Activated CD4-positive, alpha-beta T cell treated with anti-CD3 and anti-CD28 coated beads, Interleukin-10, Interleukin-2, amounts not matched to agents 100 ng/mL and 50 ng/mL, durations not matched to agents 16 hours and 8 hours (primary cell): ENCODE results near the gene FAH.
"Not testable (repeated sequence)": the region's sequence is repeated elsewhere in the genome, so short reads cannot be mapped to it uniquely, and the experiment has no call there.

Source experiments
- DNase-seq: peaks from one replicate; pipeline ENCODE4 v3.0.0-alpha.2; 2020

The FAH gene

GRCh38 chr15:80152896-80153876, at the start of gene FAH:
Gene FAH (plus strand): TSS chr15:80152999. CDS start chr15:80153055, 56 bp downstream.
- peak; percentile 71 for DNase-seq

- no peak for DNase-seq
These were observed 47.6 kb upstream of the FAH start for GRCh38 chr15:80105193-80105592.

- peak; percentile 46 for DNase-seq
These were observed 47.2 kb upstream of the FAH start for GRCh38 chr15:80105595-80105994.

GRCh38 chr15:80106051-80106450, 46.7 kb upstream of the FAH start:
- DNase-seq = no peak

GRCh38 chr15:80107204-80107603, 45.6 kb upstream of the FAH start:
- no peak for DNase-seq

- no peak for DNase-seq
These were observed 45.0 kb upstream of the FAH start for GRCh38 chr15:80107774-80108173.

GRCh38 chr15:80109388-80109787, 43.4 kb upstream of the FAH start:
- no peak for DNase-seq

GRCh38 chr15:80110920-80111319, 41.9 kb upstream of the FAH start:
- DNase-seq = no peak

- no peak for DNase-seq
These were observed 38.7 kb upstream of the FAH start for GRCh38 chr15:80114114-80114513.

- DNase-seq = no peak
These were observed 37.8 kb upstream of the FAH start for GRCh38 chr15:80115021-80115420.

- DNase-seq = no peak
These were observed 33.8 kb upstream of the FAH start for GRCh38 chr15:80118956-80119355.

- DNase-seq = no peak
These were observed 32.2 kb upstream of the FAH start for GRCh38 chr15:80120636-80121035.

GRCh38 chr15:80121546-80121945, 31.3 kb upstream of the FAH start:
- no peak for DNase-seq

GRCh38 chr15:80123034-80123433, 29.8 kb upstream of the FAH start:
- no peak for DNase-seq

- DNase-seq = not testable (repeated sequence)
These were observed 25.5 kb upstream of the FAH start for GRCh38 chr15:80127253-80127652.

GRCh38 chr15:80127911-80128310, 24.9 kb upstream of the FAH start:
- no peak for DNase-seq

- DNase-seq = no peak
These were observed 20.4 kb upstream of the FAH start for GRCh38 chr15:80132382-80132781.

GRCh38 chr15:80136854-80137253, 15.9 kb upstream of the FAH start:
- DNase-seq = no peak

- no peak for DNase-seq
These were observed 13.8 kb upstream of the FAH start for GRCh38 chr15:80138961-80139360.

- no peak for DNase-seq
These were observed 11.9 kb upstream of the FAH start for GRCh38 chr15:80140909-80141308.

- no peak for DNase-seq
These were observed 10.7 kb upstream of the FAH start for GRCh38 chr15:80141916-80142598.

GRCh38 chr15:80142646-80143045, 10.2 kb upstream of the FAH start:
- DNase-seq = no peak

- no peak for DNase-seq
These were observed 1.7 kb upstream of the FAH start for GRCh38 chr15:80151148-80151547.

- no peak for DNase-seq
These were observed 1.2 kb upstream of the FAH start for GRCh38 chr15:80151576-80151975.
